ENCODE data around the gene BRD4. TPM values are rescaled to one million over a fixed set of nuclear protein-coding genes. Genes with fewer than 3 reads are reported as not detected.

The BRD4 gene
- total and polyA plus RNA-seq, 2 donors (not counting 3 experiments of a cell fraction or from before 2014, with no cell fraction given): 14.9 to 125 TPM

GRCh38 chr19:15330801-15331418 is 1.4 kb downstream of the BRD4 start:
- Histone ChIP-seq H3K4me1 (ENCODE audit: control insufficient read depth, extremely low read depth, insufficient read depth, low read length) (peaks cover 26% of the 10 kb centered on the region), H3K27me3 (ENCODE audit: control insufficient read depth in 2 of 2, insufficient read depth in 2 of 2, low read length in 2 of 2) (no peaks in the 10 kb centered on the region), H3K9ac (replicated peaks; ENCODE audit: extremely low read depth, insufficient read depth, low read length) (peak overlapping the region; percentile 96), H3K4me3 (replicated peaks in 1 of 3; ENCODE audit: insufficient read depth in 1 of 3, low read depth in 1 of 3, low read length in 3 of 3) (peak overlapping the region; percentile 74 to 92 (median 82)), H3K9me1 (replicated peaks; ENCODE audit: control insufficient read depth, extremely low read depth, insufficient read depth, low read length) (no peaks in the 10 kb centered on the region), H3K9me3 (replicated peaks; ENCODE audit: control insufficient read depth, insufficient read depth, low read length) (no peaks in the 10 kb centered on the region), H4K20me1 (replicated peaks; ENCODE audit: control insufficient read depth, extremely low read depth, insufficient read depth, low read length) (peaks cover 29% of the 10 kb centered on the region), H3K4me2 (ENCODE audit: insufficient read depth, low read length) (peak overlapping the region; percentile 80), H3K27ac (ENCODE audit: insufficient read depth, low read depth, low read length) (peak overlapping the region; percentile 76), H3K36me3 (ENCODE audit: control insufficient read depth in 2 of 2, extremely low read depth in 1 of 2, insufficient read depth in 2 of 2, low read length in 2 of 2) (no peaks in the 10 kb centered on the region), H3K79me2 (ENCODE audit: control insufficient read depth, insufficient read depth, low read length) (peaks cover 67% of the 10 kb centered on the region), H2AFZ (ENCODE audit: low read depth, low read length) (no peak overlapping the region)
- POLR2A ChIA-PET: no interaction called here
- DNase-seq (ENCODE audit: low read depth, low spot score): peak; percentile 61
- TF ChIP-seq POLR2A (IDR thresholded peaks at IDR 0.05; ENCODE audit: low read depth, low read length): no peak
- TF ChIP-seq GATA2 (IDR thresholded peaks at IDR 0.05; ENCODE audit: insufficient read depth, insufficient read length, low read depth, low read length): no peak
- TF ChIP-seq CTCF (IDR thresholded peaks at IDR 0.05; ENCODE audit: extremely low read depth in 1 of 2, insufficient read depth in 1 of 2, low read depth in 1 of 2, low read length in 2 of 2): no peak
- TF ChIP-seq FOS (IDR thresholded peaks at IDR 0.05; ENCODE audit: borderline replicate concordance, insufficient read depth, low read length): peak; percentile 65
- TF ChIP-seq MAX (IDR thresholded peaks at IDR 0.05; ENCODE audit: insufficient read depth, insufficient read length): no peak
- no peak for TF ChIP-seq EZH2 (IDR thresholded peaks at IDR 0.05; ENCODE audit: borderline replicate concordance, low read depth, low read length, severe bottlenecking)
- TF ChIP-seq MYC (IDR thresholded peaks at IDR 0.05; ENCODE audit: low read depth, low read length): no peak
- peak; percentile 43 for TF ChIP-seq JUN (IDR thresholded peaks at IDR 0.05; ENCODE audit: borderline replicate concordance, insufficient read depth, insufficient read length, low read depth)
- no peak for TF ChIP-seq POLR2AphosphoS5 (IDR thresholded peaks at IDR 0.05; ENCODE audit: insufficient read depth, low read depth, low read length)
- intact Hi-C loops (cut with micrococcal nuclease): loop anchor here (1.0 to 2.0 kb wide), 4 partner anchors 48 to 226 kb away; partner anchors contain the start of gene AKAP8
- no TSS peak for BruUV-seq (replicated peaks)
- FAIRE-seq: peak; percentile 77
- CTCF ChIA-PET: no interaction called here
- dilution Hi-C loops (cut with MboI; ENCODE audit: extremely low pct_ligation_motif_present, low sequenced_read_pairs): no loop called here
